ENCODE measurements around the gene IQSEC2. TPM values are rescaled to one million over a fixed set of nuclear protein-coding genes. Genes with fewer than 3 reads are reported as not detected.

The IQSEC2 gene
- total RNA-seq, 2 experiments from 2014 or later: 0.21 TPM

DNA sequence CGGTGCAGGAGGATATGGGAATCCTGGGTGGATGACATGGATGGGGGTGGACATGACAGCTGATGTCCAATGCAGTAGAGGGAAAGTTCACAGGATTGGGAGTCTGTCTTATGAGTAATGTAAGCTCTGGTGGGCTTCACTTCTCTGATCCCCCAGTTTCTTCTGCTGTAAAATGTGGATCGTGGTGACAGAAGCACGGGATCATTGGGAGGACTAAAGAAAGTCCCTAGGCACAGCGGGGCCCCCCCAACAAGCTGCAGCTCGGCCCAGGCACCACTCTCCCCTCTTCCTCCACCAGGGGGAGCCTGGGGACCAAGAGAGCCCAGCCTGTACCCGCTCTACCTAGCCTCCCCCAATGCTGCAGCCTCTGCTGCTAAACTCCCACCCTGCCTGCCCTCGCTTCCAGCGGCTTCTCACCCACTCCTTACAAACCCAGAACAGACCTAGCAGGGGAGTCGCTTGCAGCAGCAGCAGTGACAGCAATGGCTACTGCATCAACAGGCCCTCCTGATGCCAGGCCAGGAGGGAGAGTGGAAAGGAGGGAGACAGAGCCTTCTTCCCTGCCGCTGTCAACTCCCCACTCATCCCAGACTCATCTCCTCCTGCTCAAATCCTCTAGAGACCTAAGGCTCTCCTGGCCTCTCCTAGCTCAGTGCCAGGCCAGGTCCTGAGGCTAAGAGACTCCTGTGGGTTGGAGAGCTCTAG is 36.1 kb upstream of the IQSEC2 start:
- CTCF ChIA-PET: interaction anchor here (0.5 to 5.3 kb wide), 20 partner anchors 11 to 1722 kb away, joined by 3 to 52 read pairs (median 4); no protein-coding TSS in a partner anchor
- peak; percentile 78 for DNase-seq
- H3K4me1 Mint-ChIP-seq: peaks cover 10% of the 10 kb centered on the region
- peaks cover 28% of the 10 kb centered on the region for H3K27me3 Mint-ChIP-seq
- ATAC-seq: peak; percentile 89
- no peaks in the 10 kb centered on the region for H3K9me3 Mint-ChIP-seq (ENCODE audit: low read depth)
- H3K27ac Mint-ChIP-seq: no peak overlapping the region
- H3K36me3 Mint-ChIP-seq (ENCODE audit: low read depth): no peaks in the 10 kb centered on the region
- H3K4me3 Mint-ChIP-seq: no peak overlapping the region
- intact Hi-C loops (cut with DNase I, micrococcal nuclease): loop anchor here (1.0 to 2.0 kb wide), 3 partner anchors 119 to 165 kb away; no protein-coding TSS in a partner anchor
- POLR2A ChIA-PET: no interaction called here

DNA sequence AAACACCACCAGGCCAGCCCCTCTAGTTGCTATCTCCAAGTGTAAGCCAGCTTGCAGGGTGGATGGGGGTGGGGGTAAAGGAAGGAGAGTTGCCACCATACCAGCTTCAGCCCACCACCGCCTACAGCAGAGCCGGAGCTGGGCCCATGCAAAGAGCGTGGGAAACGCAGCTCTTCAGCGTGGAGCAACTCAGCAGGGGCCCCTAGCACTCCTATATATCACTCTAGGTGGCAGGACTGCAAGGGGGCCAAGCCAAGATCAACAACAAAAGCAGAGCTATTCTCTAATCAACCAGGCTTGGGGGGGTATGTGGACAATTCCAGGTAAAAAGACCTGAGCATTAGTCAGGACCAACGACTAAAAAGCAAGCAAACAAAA is 35.5 kb upstream of the IQSEC2 start:
- intact Hi-C loops (cut with DNase I, micrococcal nuclease): loop anchor here (1.0 to 2.0 kb wide), 3 partner anchors 120 to 165 kb away; no protein-coding TSS in a partner anchor
- H3K9me3 Mint-ChIP-seq (ENCODE audit: low read depth): no peaks in the 10 kb centered on the region
- no peak overlapping the region for H3K27ac Mint-ChIP-seq
- DNase-seq: no peak
- no peak overlapping the region for H3K4me3 Mint-ChIP-seq
- H3K27me3 Mint-ChIP-seq: peaks cover 22% of the 10 kb centered on the region
- H3K36me3 Mint-ChIP-seq (ENCODE audit: low read depth): no peaks in the 10 kb centered on the region
- ChIA-PET CTCF (interaction anchor here (0.5 to 5.3 kb wide), 16 partner anchors 11 to 349 kb away, joined by 3 to 52 read pairs (median 4); no protein-coding TSS in a partner anchor), POLR2A (no interaction called here)
- H3K4me1 Mint-ChIP-seq: peaks cover 6% of the 10 kb centered on the region
- ATAC-seq: no peak

DNA sequence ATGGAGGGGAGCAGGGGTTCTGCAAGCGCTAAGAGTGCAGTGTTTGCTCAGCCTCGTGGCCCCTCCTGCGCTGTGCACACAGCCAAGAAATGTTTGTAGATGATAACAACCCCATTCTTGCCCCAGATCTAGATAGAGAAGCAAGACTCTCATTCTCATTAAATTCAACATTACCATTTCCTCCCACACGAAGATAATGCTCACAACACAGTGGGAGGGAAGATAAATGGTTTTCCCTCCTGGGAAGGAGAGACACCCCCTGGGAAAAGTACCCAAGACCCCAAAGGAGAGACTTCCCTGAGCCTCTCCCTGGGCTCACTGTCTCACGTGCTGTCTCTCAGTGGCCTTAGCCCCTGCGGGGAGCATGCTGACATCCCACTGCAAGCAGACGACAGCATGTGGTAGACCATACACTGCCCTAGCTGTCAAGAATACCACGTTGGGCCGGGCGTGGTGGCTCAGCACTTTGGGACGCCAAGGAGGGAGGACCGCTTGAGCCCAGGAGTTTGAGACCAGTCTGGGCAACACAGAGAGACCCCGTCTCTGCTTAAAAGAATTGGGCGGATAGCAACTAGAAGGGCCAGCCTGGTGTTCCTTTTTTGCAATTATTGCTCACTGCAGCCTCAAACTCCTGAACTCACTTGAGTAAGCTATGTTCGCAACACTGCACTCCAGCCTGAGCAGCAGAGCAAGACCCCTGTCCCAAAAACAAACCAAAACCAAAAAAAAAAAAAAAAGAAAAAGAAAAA is 34.9 kb upstream of the IQSEC2 start:
- H3K27me3 Mint-ChIP-seq: peaks cover 17% of the 10 kb centered on the region
- H3K27ac Mint-ChIP-seq: no peak overlapping the region
- intact Hi-C loops (cut with DNase I, micrococcal nuclease): loop anchor here (2.0 kb wide), 1 partner anchor 121 kb away; no protein-coding TSS in a partner anchor
- DNase-seq: no peak
- H3K9me3 Mint-ChIP-seq (ENCODE audit: low read depth): no peaks in the 10 kb centered on the region
- no peaks in the 10 kb centered on the region for H3K36me3 Mint-ChIP-seq (ENCODE audit: low read depth)
- POLR2A ChIA-PET: no interaction called here
- CTCF ChIA-PET: interaction anchor here (0.6 to 5.3 kb wide), 9 partner anchors 12 to 729 kb away, joined by 3 to 52 read pairs (median 14); no protein-coding TSS in a partner anchor
- H3K4me1 Mint-ChIP-seq: peaks cover 4% of the 10 kb centered on the region
- no peak for ATAC-seq
- H3K4me3 Mint-ChIP-seq: no peak overlapping the region

DNA sequence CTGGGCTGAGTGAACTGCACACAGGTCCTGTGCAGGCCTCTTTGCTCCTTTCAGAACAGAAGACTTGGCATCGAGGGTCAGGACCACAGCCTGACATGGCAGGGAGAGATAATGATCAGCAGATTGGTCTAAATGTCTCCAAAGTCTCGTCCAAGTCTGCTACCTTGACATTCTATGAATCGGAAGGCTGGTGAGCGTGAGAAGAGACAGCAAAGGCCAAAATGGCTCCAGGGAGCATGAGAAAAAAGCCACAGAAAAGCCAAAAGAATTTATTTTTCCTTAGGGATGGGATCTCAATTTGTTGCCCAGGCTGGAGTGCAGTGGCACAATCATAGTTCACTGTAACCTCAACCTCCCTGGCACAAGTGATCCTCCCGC is 32.3 kb upstream of the IQSEC2 start:
- H3K36me3 Mint-ChIP-seq (ENCODE audit: low read depth): no peaks in the 10 kb centered on the region
- DNase-seq (no peak), ATAC-seq (no peak)
- no peaks in the 10 kb centered on the region for H3K9me3 Mint-ChIP-seq (ENCODE audit: low read depth)
- H3K4me1 Mint-ChIP-seq: no peaks in the 10 kb centered on the region
- H3K27ac Mint-ChIP-seq: no peak overlapping the region
- H3K27me3 Mint-ChIP-seq: peaks cover 6% of the 10 kb centered on the region
- ChIA-PET POLR2A (no interaction called here), CTCF (interaction anchor here (0.5 to 5.1 kb wide), 20 partner anchors 11 to 1687 kb away, joined by 3 to 44 read pairs (median 6); no protein-coding TSS in a partner anchor)
- no peak overlapping the region for H3K4me3 Mint-ChIP-seq
- intact Hi-C loops (cut with DNase I, micrococcal nuclease): loop anchor here in 1 of 2 experiments (2.0 to 5.0 kb wide), 2 partner anchors 169 to 219 kb away; no protein-coding TSS in a partner anchor

DNA sequence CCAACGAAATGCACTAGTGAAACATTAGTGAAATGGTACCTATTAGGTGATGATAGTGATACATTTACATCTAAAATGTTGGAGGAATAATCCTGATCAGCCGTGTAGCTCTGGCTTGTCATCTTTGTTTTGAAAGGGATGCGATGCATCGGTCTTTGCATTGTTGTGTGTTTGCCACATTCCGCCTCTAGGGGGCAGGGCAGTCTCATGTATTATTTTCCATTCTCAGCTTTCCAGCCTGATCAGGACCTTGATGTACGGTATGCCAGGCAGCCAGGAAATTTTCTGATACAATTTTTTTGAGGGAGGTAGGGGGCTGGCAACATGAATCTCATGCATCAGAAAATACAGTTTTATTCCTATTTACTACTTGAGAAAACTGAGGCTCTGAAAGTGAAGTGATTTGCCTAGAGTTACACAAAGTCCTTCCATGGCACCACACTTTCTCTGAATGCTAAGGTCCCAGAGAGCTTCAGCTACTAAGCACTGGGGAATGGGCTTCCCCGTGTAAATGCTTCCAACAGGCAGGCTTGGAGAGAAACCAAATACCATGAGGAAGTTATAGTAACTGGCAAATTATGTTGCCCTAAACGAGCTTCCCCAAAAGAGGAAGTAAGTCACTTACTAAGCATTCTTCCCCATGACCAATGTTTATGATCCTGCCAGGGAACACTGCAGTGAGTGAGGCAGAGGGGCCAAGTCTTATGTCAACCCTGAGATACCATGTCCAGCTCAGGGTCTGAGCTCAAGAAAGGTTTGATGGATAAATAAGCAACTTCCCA is 31.8 kb upstream of the IQSEC2 start:
- CTCF ChIA-PET: interaction anchor here (0.5 to 5.1 kb wide), 34 partner anchors 10 to 1688 kb away, joined by 3 to 44 read pairs (median 4); no protein-coding TSS in a partner anchor
- no peaks in the 10 kb centered on the region for H3K36me3 Mint-ChIP-seq (ENCODE audit: low read depth)
- peaks cover 2% of the 10 kb centered on the region for H3K27me3 Mint-ChIP-seq
- peak; percentile 57 for ATAC-seq
- intact Hi-C loops (cut with DNase I, micrococcal nuclease): loop anchor here in 1 of 2 experiments (2.0 to 5.0 kb wide), 2 partner anchors 170 to 219 kb away; no protein-coding TSS in a partner anchor
- no peak overlapping the region for H3K27ac Mint-ChIP-seq
- H3K4me3 Mint-ChIP-seq: no peak overlapping the region
- H3K9me3 Mint-ChIP-seq (ENCODE audit: low read depth): no peaks in the 10 kb centered on the region
- POLR2A ChIA-PET: no interaction called here
- no peaks in the 10 kb centered on the region for H3K4me1 Mint-ChIP-seq
- DNase-seq: peak; percentile 73

DNA sequence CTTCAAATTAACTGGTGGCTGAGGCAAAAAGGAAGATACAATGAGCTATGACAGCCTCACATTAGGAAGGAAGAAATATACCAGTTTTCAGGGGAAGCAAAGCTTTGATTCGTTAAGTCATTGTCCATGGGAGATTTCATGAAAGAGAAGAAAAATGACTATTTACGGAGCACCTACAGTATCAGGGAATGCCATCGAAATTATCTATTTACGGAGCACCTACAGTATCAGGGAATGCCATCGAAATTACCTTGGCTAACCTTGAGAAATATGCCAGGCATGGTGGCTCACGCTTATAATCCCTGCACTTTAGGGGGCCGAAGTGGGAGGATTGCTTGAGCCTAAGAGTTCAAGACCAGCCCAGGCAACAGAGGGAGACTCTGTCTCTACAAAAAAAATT is 28.5 kb upstream of the IQSEC2 start:
- Mint-ChIP-seq H3K27ac (no peak overlapping the region), H3K4me3 (no peak overlapping the region), H3K36me3 (ENCODE audit: low read depth) (no peaks in the 10 kb centered on the region), H3K4me1 (no peaks in the 10 kb centered on the region), H3K9me3 (ENCODE audit: low read depth) (no peaks in the 10 kb centered on the region), H3K27me3 (no peaks in the 10 kb centered on the region)
- ATAC-seq: no peak
- ChIA-PET CTCF (interaction anchor here (0.6 kb wide), 1 partner anchor 169 kb away, joined by 3 read pairs; no protein-coding TSS in a partner anchor), POLR2A (no interaction called here)
- no peak for DNase-seq
- intact Hi-C loops (cut with DNase I, micrococcal nuclease): loop anchor here in 1 of 2 experiments (5.0 kb wide), 1 partner anchor 222 kb away; no protein-coding TSS in a partner anchor

DNA sequence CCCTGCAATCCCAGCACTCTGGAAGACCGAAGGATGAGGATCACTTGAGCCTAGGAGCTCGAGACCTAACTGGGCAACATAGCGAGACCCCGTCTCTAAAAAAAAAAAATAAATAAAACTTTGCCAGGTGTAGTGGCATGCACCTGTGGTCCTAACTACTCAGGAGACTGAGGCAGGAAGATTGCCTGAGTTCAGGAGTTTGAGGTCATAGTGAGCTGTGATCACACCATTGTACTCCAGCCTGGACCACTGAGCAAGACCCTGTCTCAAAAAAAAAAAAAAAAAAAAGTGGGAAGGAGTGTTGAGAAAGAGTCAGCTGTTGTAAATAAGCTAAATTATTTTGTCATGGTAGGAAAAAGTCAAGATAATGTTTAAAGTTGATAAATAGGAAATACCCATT is 27.5 kb upstream of the IQSEC2 start:
- CTCF ChIA-PET: interaction anchor here (0.6 kb wide), 1 partner anchor 94 kb away, joined by 3 read pairs; no protein-coding TSS in a partner anchor
- Mint-ChIP-seq H3K36me3 (ENCODE audit: low read depth) (no peaks in the 10 kb centered on the region), H3K27ac (no peak overlapping the region), H3K4me3 (no peak overlapping the region), H3K9me3 (ENCODE audit: low read depth) (no peaks in the 10 kb centered on the region), H3K27me3 (no peaks in the 10 kb centered on the region), H3K4me1 (no peaks in the 10 kb centered on the region)
- DNase-seq (no peak), ATAC-seq (no peak)
- intact Hi-C loops (cut with DNase I, micrococcal nuclease): no loop called here
- POLR2A ChIA-PET: no interaction called here

DNA sequence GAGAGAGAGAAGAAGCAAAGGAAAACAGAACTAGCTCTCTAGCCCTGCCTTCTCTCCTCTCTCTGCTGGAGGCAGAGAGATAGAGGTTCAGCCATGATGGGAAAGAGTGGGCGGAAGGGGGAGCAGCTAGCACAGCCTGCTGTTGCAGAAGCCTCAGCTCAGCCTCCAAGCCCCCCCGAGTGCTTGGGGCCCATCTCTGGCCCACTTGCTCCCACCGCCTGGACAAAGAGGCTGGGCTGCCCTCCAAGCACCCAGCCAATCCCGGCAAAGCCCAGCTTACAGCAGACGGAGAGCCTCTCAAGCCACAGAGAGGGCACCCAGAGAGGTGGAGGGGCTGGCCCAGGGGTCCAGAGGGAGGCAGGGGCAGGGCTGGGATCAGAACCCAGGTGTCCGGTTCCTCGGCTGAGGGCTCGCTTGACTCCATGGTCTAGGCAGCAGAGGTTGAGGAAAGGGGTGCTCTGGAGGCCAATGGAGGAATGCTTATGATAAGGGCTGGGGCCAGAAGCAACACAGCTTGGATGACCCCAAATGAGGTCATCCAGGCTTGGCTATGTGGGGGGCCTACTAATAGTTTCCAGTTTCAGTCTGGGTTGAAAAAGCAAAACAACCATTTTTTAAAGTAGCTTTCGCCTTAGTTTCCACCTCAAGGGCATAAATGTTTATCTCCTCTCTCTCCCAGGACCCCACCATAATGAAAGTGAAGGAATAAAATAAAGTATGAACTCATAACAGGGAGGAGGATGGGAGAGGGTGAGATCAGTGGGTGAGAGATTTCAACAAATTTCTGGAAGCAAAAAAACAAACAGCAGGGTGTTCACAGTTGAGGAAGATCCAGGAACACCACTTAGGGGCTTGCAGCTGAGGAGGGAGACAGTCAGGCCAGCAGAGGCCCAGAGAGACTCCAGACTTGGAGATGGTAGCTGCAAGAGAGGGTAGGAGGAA is 24.9 kb upstream of the IQSEC2 start:
- intact Hi-C loops (cut with DNase I, micrococcal nuclease): no loop called here
- Mint-ChIP-seq H3K4me1 (no peaks in the 10 kb centered on the region), H3K27me3 (no peaks in the 10 kb centered on the region), H3K27ac (no peak overlapping the region), H3K36me3 (ENCODE audit: low read depth) (no peaks in the 10 kb centered on the region), H3K4me3 (no peak overlapping the region), H3K9me3 (ENCODE audit: low read depth) (no peaks in the 10 kb centered on the region)
- DNase-seq: no peak
- ATAC-seq: no peak
- ChIA-PET POLR2A (no interaction called here), CTCF (interaction anchor here (0.7 to 0.9 kb wide), 2 partner anchors 12 to 176 kb away, joined by 3 to 4 read pairs; no protein-coding TSS in a partner anchor)

DNA sequence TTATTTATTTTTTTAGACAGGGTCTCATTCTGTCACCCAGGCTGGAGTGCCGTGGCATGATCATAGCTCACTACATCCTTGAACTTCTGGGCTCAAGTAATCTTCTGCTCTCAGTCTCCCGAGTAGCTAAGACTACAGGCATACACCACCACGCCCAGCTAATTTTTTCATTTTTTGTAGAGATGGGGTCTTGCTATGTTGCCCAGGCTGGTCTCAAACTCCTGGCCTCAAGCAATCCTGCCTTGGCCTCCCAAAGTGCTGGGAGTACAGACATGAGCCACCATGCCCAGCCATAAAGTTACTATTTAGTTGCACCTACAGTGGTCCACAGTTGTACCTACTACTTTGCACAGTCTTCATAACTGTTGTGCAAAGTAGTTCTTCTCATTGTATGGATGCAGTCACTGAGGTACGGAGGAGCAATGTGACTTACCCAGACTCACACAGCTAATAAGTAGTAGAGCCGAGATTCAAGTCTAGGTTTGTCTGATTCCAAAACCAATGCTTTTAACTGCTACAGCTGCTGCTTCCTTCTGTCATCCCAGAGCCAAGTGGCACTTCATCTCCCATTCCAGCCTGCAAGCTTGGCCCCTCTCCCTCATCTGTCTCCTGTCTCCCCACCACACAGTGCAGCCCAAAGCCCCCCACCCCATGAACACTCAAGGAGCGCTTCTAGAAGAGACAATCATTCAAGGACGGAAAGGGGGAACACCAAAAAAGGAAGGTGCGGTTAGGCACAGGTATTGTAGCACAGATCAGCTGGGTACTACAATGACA is 24.0 kb upstream of the IQSEC2 start:
- H3K36me3 Mint-ChIP-seq (ENCODE audit: low read depth): no peaks in the 10 kb centered on the region
- DNase-seq (no peak), ATAC-seq (no peak)
- H3K9me3 Mint-ChIP-seq (ENCODE audit: low read depth): no peaks in the 10 kb centered on the region
- H3K4me3 Mint-ChIP-seq: no peak overlapping the region
- H3K27me3 Mint-ChIP-seq: no peaks in the 10 kb centered on the region
- H3K27ac Mint-ChIP-seq: no peak overlapping the region
- CTCF ChIA-PET: interaction anchor here (0.6 to 0.9 kb wide), 2 partner anchors 13 to 164 kb away, joined by 3 to 4 read pairs; no protein-coding TSS in a partner anchor
- intact Hi-C loops (cut with DNase I, micrococcal nuclease): no loop called here
- POLR2A ChIA-PET: no interaction called here
- no peaks in the 10 kb centered on the region for H3K4me1 Mint-ChIP-seq

DNA sequence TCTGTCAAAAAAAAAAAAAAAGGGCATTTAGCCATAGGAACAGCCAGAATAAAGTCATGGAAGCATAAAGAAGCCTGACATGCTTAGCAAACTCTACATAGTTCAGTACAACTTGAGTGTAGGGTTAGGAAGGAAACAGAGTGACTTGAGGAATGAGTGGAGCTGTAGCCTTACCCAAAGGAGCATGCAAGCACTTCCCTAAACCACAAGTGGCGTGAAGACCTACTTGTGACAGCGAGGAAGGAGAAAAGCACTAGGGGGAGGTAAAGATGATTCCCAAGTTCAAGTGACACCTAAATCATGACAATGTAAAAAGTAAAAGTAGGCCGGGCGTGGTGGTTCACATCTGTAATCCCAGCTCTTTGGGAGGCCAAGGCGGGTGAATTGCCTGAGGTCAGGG is 21.8 kb upstream of the IQSEC2 start:
- no peaks in the 10 kb centered on the region for H3K9me3 Mint-ChIP-seq (ENCODE audit: low read depth)
- ChIA-PET POLR2A (no interaction called here), CTCF (interaction anchor here (3.0 kb wide), 1 partner anchor 10 kb away, joined by 13 read pairs; no protein-coding TSS in a partner anchor)
- no peak for DNase-seq
- no peak overlapping the region for H3K27ac Mint-ChIP-seq
- no peaks in the 10 kb centered on the region for H3K4me1 Mint-ChIP-seq
- no peaks in the 10 kb centered on the region for H3K27me3 Mint-ChIP-seq
- intact Hi-C loops (cut with DNase I, micrococcal nuclease): no loop called here
- H3K4me3 Mint-ChIP-seq: no peak overlapping the region
- H3K36me3 Mint-ChIP-seq (ENCODE audit: low read depth): no peaks in the 10 kb centered on the region
- ATAC-seq: no peak

All from activated CD4-positive, alpha-beta T cell treated with anti-CD3 and anti-CD28 coated beads for 36 hours (primary cell).